A549 treated with AZD9567 at 1 μM for 4 hours (cell line): ENCODE data around the gene OR9G1. TPM values are rescaled to one million over a fixed set of nuclear protein-coding genes. Genes with fewer than 3 reads are reported as not detected.

Source experiments
- total RNA-seq: library from RNA; stranded (reverse); fragments of 200-300 nt; extraction: Qiagen RNA extraction; gene quantifications from 5 replicates; pipeline ENCODE4 v1.2.3, GENCODE V29; 2022; ENCODE audit not compliant: insufficient read depth

The OR9G1 gene
- total RNA-seq: not detected in 5 replicates

GRCh38 chr11:56698795-56699194 lies at the start of gene OR9G1:
OR9G1 (plus strand) TSS chr11:56699095; CDS start chr11:56700388, 1,293 bp downstream.

GRCh38 chr11:56663386-56663785 lies 35.5 kb upstream of the OR9G1 start, which contains the start of gene OR5AR1:
OR5AR1 (plus strand) TSS chr11:56663686; CDS start chr11:56663686, 0 bp downstream.

GRCh38 chr11:56748597-56748996 lies 49.7 kb downstream of the OR9G1 start, which contains the start of gene OR9G4:
OR9G4 (minus strand) TSS chr11:56748697; CDS start chr11:56743766, 4,931 bp downstream.

Other genes starting within 250 kb of the OR9G1 start
- not detected in 5 replicates for gene OR5M3, start 225.7 kb upstream of the OR9G1 start, total RNA-seq
- not detected in 5 replicates for gene OR5M8, start 207.7 kb upstream of the OR9G1 start, total RNA-seq
- gene OR5M11, start 155.8 kb upstream of the OR9G1 start, total RNA-seq: not detected in 5 replicates
- gene OR5M10, start 121.4 kb upstream of the OR9G1 start, total RNA-seq: not detected in 5 replicates
- not detected in 5 replicates for gene OR5M1, start 84.2 kb upstream of the OR9G1 start, total RNA-seq
- not detected in 5 replicates for gene OR5AP2, start 56.7 kb upstream of the OR9G1 start, total RNA-seq
- gene OR5AR1, start 35.4 kb upstream of the OR9G1 start, total RNA-seq: not detected in 5 replicates
- gene OR9G4, start 49.6 kb downstream of the OR9G1 start, total RNA-seq: not detected in 5 replicates